HUDEP-2 (cell line): Measurements from ENCODE around the gene AKAP6.
A peak's percentile ranks its signal among the peaks of the same experiment; 100 is the strongest.
"Not testable (repeated sequence)": the region's sequence is repeated elsewhere in the genome, so short reads cannot be mapped to it uniquely, and the experiment has no call there.

Source experiments
- DNase-seq, 76 experiments: peaks; one replicate each; lab custom pipeline; 2025; ENCODE audit not compliant: unreplicated experiment in 76 of 76; lab: John Stamatoyannopoulos, UW

AKAP6 gene

GRCh38 chr14:32567543-32568384 lies 238.7 kb downstream of the AKAP6 start:
- no peak for DNase-seq

GRCh38 chr14:32571551-32571950 lies 242.5 kb downstream of the AKAP6 start:
- DNase-seq: no peak

- no peak for DNase-seq
Observed at GRCh38 chr14:32571995-32572866, 243.1 kb downstream of the AKAP6 start.

DNA sequence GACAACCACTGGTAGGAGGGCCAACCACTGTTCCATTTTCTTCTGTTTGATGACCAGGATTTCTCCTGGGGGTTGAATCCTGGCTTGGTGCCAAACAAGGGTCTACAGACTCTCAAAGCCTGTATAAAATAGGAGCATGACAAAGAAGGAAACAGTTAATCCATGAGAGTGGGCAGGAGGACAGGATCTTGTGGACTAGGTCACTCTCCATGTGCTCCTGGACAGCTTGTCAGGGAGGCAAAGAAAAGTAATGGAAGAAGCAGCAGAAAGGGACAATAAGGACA lies 243.7 kb downstream of the AKAP6 start:
- DNase-seq: no peak

DNA sequence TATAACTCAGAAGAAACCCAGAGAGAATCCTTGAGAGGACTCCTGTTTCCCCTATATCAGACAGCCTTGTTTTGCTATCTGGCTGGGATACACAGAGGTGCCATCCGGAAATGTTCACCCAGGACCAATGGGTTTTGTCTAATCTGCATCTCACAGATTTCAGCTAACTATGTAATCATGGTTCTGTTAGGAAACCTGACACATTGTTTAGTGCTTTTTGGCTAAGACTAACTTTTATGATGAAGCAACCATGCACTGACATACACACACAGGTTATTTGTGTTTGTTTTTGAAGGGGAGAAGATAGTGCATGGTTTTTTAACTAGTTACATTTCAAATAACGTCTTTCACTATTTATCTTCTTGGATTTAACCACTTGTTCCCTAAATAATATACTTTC lies 245.2 kb downstream of the AKAP6 start:
- DNase-seq: no peak

DNA sequence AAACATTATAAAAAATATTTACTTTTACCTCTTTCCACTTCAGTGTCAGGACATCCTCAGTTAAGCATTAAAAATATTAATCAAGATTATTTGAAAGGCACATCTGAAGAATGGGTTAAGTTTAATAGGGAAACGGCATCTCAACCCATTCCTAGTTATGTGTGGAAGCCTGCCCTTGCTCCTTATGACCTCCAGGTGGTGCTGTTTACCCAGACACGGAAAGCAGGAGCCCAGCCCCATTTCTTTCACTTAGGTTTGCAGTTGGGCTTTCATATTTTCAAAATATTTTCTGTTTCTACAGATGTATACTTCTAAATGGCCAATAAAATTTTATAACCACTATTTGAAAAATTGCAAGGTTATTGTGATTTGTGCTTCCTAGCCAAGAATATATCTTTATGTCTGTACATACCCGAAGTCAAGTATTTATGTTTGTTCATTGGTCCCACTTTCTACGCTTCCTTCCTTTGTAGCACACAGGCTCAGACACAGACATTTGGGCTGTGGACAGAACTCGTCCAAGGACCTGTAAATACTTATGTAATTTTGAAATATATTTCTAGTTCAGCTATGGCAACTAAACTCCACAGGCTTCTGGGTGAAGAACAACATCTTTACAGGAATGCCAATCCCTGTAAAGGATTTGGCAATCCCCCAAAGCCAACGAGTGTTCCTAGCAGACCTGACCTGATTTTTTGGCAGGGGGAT lies 247.1 kb downstream of the AKAP6 start:
- DNase-seq: peak in 16 of 76 experiments; percentile 1 to 43 (median 8)

DNA sequence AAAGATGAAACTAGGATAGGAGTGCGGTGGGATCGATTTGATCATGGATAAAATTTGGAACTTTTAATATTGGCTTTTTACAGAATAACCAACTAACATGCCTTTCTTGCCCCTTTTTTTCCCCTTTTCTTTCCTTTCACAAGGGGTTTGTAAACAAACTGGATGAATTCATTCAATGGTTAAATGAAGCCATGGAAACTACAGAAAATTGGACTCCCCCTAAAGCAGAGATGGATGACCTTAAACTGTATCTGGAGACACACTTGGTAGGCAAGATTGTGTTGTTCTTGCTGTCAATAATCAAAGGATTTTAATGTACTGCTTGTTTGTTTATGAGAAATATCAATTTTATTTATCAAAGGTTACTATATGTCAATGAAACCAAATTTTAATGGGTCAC lies 247.9 kb downstream of the AKAP6 start:
- DNase-seq: no peak

GRCh38 chr14:32578181-32578580 lies 249.1 kb downstream of the AKAP6 start:
- DNase-seq: no peak

GRCh38 chr14:32583427-32583826 lies 254.3 kb downstream of the AKAP6 start:
- DNase-seq: not testable (repeated sequence)

- DNase-seq: no peak
Observed at GRCh38 chr14:32584079-32584478, 255.0 kb downstream of the AKAP6 start.

GRCh38 chr14:32587461-32587860 lies 258.4 kb downstream of the AKAP6 start:
- DNase-seq: no peak

- peak in 14 of 76 experiments; percentile 0 to 36 (median 4) for DNase-seq
Observed at GRCh38 chr14:32588448-32589320, 259.6 kb downstream of the AKAP6 start.

DNA sequence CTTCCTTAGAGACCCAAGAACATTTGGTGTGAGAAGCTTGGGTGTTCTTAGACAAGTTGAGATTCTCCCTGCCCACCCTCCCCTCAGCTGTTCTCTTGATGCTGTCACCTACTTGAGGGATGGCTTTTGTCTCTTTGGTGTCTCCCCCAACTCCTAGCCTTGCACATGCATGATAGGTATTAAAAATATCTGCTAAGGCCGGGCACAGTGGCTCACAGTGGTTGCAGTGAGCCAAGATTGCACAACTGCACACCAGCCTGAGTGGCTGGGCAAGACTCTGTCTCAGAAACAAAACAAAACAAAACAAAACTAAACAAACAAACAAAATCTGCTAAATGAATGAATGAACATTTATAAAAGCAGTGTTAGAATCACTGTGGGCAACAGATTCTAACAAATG lies 261.1 kb downstream of the AKAP6 start:
- no peak for DNase-seq

GRCh38 chr14:32593290-32593942 lies 264.3 kb downstream of the AKAP6 start:
- DNase-seq: no peak

DNA sequence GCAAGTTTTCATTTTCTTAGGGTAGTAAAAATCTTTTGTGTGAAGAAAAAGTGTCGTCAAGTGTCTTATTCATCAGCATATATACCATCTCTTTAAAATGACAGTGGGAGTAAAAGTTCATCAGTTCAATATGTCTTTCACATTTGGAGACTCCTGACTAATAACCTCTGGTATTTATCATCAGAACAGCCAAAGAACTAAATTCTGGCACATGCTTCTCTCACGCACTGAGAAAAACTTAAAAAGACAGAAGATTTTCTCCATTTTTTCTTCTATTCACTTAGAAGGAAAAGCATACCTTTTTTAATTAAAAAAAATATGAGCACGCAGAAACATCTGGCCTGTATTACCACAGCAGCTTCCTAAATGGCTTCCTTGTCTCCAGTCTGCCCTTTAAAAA lies 265.7 kb downstream of the AKAP6 start:
- DNase-seq: no peak

DNA sequence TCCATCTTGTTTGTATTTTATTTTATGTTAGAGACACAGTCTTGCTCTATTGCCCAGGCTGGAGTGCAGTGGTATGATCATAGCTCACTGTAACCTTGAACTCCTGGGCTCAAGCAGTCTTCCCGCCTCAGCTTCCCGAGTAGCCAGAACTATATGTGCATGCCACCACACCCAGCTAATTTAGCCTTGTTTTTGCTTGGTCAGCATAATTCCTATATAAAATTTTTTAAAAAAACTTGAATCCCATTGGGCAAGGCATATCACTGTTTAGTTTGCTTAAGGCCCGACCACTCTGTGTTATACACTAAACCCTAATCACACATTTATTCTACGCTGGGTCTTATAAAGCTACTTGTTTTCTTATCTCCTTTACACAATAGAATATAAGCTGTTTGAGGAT lies 266.4 kb downstream of the AKAP6 start:
- no peak for DNase-seq

- no peak for DNase-seq
Observed at GRCh38 chr14:32596390-32596789, 267.3 kb downstream of the AKAP6 start.

DNA sequence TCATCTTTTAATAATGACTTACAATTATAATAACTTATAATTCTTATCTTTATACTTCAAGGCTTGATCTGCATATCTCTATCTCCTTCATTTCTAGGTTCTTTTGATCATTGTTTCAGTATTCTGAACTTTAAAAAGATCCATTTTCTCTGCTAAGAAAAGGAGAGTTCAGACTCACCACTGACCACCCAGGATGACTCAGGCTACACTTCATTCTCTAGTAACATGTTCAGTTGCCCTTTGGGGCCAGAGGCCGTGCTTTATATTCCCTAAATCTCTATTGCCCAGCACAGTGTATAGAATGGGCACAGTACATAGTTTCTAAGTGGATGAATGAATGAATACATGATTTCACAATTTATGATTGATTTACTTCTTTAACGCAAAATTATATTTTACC lies 268.7 kb downstream of the AKAP6 start:
- DNase-seq: no peak

DNA sequence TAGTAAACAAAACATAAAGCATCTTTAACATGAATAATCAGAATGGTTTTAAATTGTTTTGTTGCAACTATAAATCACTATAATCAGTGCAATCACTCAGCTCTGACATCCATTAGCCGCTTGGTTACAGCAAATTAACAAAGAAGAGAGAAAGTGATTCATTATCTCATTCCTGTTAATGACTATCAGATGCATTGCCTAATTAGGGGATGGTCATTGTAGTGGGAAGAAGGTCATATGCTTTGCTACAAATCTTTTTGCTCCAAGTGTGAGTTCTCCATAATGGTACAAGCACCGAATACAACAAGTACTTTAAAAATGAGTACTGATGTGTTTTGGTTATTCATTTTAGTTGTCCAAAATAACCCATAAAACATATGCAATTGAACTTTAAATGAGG lies 272.0 kb downstream of the AKAP6 start:
- DNase-seq: no peak

- DNase-seq: no peak
Observed at GRCh38 chr14:32601906-32602305, 272.8 kb downstream of the AKAP6 start.
